D341Med (cell line): ENCODE results near the gene KPRP.

Experiments
- DNase-seq: peaks from one replicate; pipeline ENCODE4 v3.0.0; 2012; ENCODE audit warnings: low spot score

The KPRP gene

DNA sequence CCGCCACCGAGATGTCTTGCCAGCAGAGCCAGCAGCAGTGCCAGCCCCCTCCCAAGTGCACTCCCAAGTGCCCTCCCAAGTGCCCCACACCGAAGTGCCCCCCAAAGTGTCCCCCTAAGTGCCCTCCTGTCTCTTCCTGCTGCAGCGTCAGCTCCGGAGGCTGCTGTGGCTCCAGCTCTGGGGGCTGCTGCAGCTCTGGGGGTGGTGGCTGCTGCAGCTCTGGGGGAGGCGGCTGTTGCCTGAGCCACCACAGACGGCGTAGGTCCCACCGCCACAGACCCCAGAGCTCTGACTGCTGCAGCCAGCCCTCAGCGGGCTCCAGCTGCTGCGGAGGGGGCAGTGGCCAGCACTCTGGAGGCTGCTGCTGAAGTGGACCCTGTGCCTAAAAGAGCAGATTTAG lies 18.5 kb downstream of the KPRP start:
- no peak for DNase-seq

DNA sequence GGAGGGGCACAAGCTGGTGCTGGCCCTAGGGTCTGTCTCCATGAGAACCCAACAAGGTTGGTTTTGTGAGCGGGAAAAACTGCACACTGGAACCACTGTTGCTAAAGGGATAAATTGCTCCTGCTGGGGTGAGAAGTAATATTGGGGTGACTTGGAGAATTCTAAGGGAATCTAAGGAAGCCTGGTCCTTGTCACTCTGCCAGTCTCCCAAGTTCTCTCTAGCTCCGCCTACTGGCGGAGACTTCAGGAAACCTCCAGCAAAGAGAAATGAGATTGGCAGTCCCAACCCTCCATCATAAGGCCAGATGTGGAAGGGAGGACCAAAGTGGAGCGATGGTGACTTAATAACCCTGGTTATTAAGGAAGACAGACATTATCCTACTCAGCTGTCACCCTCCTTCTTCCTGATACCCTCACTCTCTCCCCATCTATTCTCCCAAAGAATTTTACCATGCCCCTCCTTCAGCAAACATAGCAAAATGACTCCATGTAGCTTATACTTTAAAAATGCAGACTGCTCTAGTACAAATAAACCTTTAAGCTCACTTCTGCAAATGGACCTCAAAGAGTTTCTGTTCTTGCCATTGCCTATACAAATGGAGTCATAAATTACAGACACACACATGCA lies 19.8 kb downstream of the KPRP start:
- DNase-seq, result no peak

DNA sequence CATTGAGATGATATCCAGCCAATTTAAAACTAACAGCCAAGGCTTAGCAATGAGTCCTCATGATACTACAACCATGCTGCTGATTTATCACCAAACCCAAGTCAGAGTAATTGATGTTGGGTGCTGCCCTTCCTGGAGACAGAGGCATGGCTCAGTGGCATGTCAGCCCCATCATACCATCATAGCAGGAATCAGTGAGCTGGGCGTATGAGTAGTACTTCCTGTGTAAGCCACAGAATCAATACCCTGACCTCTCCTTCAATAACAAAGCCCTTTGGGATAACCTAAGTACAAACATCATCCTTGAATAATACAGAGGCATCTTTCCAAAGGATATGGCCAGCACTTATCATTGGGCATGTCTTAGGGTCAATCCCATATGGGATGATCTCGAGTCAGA lies 25.3 kb downstream of the KPRP start:
- DNase-seq, result no peak

DNA sequence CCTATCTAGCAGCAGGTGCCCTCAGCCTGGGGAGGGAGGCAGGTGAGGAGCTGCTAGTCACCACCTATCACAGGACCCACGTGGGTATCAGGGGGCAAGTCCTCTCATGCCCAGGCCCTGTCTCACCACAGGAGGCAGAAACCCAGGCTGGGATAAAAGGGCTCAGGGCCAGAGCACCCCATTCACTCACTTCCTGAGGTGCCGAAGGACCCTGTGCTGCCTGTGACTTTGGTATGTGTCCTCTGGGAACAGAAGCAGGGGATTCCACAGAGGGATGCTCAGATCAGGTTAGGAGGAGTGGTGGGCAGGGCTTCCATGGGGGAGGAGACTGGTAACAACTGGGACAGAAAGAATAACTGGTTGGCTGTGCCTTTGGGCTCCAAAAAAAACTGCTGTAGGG lies 28.3 kb downstream of the KPRP start, which contains the start of gene LCE1E:
LCE1E (plus strand) TSS at position 181 of the 400 bp plus-strand sequence. CDS start 1,043 bp downstream, outside the sequence.
- no peak for DNase-seq

DNA sequence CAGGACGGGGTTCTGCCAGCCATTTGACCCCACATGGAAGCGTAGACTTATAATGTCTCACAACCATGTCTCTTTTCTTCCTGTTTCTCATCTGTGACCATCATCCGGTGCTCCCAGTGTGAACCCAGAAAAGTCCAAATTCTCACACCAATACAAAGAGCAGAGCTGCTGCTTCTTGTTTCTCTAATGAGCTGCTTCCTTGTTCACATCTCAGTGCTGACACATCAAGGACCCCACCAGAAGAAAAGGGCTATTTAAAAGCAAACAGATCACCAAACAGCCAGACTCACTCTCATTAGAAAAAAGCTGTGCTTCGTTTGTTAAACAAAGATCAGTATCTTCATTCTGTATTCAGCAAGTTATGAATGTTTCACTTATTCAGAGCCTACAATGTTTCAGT lies 37.9 kb downstream of the KPRP start:
- DNase-seq, result no peak

DNA sequence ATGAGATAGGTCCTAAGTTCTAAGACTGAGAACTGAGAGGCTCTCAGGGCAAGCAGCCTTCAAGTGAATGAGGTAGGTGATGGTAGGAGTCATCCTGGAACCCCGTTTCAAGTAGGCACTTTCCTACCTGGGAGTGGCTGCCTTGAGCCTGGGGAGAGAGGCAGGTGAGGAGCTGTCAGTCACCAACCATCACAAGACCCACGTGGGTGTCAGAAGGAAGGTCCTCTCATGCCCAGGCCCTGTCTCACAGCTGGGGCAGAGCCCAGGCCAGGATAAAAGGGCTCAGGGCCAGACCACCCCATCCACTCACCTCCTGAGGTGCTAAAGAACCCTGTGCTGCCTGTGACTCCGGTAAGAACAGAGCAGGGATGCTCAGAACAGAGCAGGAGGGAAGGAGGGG lies 38.6 kb downstream of the KPRP start, which contains the start of gene LCE1D:
LCE1D (plus strand) TSS at position 301 of the 400 bp plus-strand sequence. CDS start 1,074 bp downstream, outside the sequence.
- DNase-seq, result no peak

DNA sequence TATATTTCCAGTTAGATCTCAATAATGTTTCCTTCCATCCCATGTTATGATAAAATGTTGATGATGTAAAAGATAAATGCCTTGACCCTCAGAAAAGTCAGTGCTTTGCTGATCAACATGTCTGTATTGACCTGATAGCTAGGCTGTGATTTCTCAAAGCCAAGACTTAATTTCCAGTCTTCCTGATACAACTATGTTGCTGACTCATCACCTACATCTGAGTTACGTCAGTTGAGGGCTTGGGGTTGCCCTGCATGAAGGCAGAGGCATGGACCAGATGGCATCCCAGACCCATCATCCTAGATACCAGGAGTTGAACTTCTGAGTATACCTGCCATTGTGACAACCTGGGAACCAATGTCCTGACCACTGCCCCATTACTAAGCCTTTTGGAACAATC lies 43.5 kb downstream of the KPRP start:
- no peak for DNase-seq

DNA sequence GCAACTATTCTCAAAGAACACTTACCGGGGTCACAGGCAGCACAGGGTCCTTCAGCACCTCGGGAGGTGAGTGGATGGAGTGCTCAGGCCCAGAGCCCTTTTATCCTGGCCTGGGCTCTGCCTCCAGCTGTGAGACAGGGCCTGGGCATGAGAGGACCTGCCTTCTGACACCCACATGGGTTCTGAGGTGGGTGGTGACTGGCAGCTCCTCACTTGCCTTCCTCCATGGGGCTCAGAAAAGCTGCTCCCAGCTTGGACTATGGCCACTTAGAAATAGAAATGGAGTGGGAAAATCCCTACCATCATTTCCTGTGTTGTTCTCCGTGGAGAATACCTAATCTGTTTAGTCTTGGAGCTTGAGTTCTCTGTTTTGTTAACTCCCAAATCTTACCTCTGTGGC lies 48.8 kb downstream of the KPRP start, which contains the start of gene LCE1C:
LCE1C (minus strand) TSS at position 76 of the 400 bp plus-strand sequence. CDS start 1,173 bp downstream, outside the sequence.
- DNase-seq, result no peak

DNA sequence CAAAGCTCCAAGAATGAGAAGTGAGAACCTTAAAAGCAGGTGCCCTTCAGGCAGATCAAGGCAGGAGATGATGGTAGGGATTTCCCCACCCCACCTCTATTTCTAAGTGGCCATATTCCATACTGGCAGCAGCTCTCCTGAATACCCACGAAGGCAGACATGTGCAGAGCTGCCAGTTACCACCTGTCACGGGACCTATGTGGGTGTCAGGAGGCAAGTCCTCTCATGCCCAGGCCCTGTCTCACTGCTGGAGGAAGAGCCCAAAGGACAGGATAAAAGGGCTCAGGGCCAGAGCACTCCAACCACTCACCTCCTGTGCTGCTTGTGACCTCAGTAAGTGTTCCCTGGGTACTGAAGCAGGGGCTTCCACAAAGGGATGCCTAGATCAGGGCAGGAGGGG lies 53.2 kb downstream of the KPRP start:
- DNase-seq, result no peak
